Progenitor cell of endocrine pancreas (in vitro differentiated cells): ENCODE data around the gene STIM1. TPM values are rescaled to one million over a fixed set of nuclear protein-coding genes. Genes with fewer than 3 reads are reported as not detected.

Source experiments
- DNase-seq: peaks from one replicate; pipeline ENCODE4 v3.0.0; 2021; ENCODE audit warnings: low spot score; ENCODE audit not compliant: unreplicated experiment
- H3K27ac Mint-ChIP-seq: 2 replicates; pipeline ENCODE4 v1.8.0; 2021; ENCODE audit warnings: mild to moderate bottlenecking, moderate library complexity, mixed read lengths
- H3K27me3 Mint-ChIP-seq: 2 replicates; pipeline ENCODE4 v1.8.0; 2021; ENCODE audit warnings: mixed read lengths
- H3K36me3 Mint-ChIP-seq: 2 replicates; pipeline ENCODE4 v1.8.0; 2022; ENCODE audit warnings: mixed read lengths; ENCODE audit not compliant: insufficient read depth
- H3K4me1 Mint-ChIP-seq: 2 replicates; pipeline ENCODE4 v1.8.0; 2021; ENCODE audit warnings: low read depth, mixed read lengths
- H3K4me3 Mint-ChIP-seq: 2 replicates; pipeline ENCODE4 v1.8.0; 2021; ENCODE audit warnings: low read depth, mild to moderate bottlenecking, moderate library complexity, mixed read lengths
- H3K9me3 Mint-ChIP-seq: 2 replicates; pipeline ENCODE4 v1.8.0; 2021; ENCODE audit warnings: low read depth, mixed read lengths
- CTCF ChIP-seq: fragments of 200-600 bp; sonication (generic); IDR thresholded peaks from one replicate; pipeline ENCODE4 v1.5.0; 2021; ENCODE audit warnings: antibody characterized with exemption, mild to moderate bottlenecking; ENCODE audit not compliant: unreplicated experiment
- total RNA-seq: library from RNA; stranded (reverse); gene quantifications from 2 replicates; pipeline ENCODE4 v1.2.1, GENCODE V29; 2021

The STIM1 gene
- total RNA-seq, 1 donor from 2014 or later, result 27.2 TPM

- H3K27me3 Mint-ChIP-seq, result no peaks in the 10 kb centered on the region
- no peak for DNase-seq
- no peak overlapping the region for H3K27ac Mint-ChIP-seq
- no peaks in the 10 kb centered on the region for H3K9me3 Mint-ChIP-seq
- H3K36me3 Mint-ChIP-seq, result peaks cover 8% of the 10 kb centered on the region
- H3K4me1 Mint-ChIP-seq, result peaks cover 3% of the 10 kb centered on the region
- no peak for TF ChIP-seq CTCF
- H3K4me3 Mint-ChIP-seq, result no peak overlapping the region
Observed at GRCh38 chr11:3831378-3832239, 23.9 kb upstream of the STIM1 start.

- H3K27ac Mint-ChIP-seq, result no peak overlapping the region
- TF ChIP-seq CTCF, result no peak
- DNase-seq, result no peak
- no peak overlapping the region for H3K4me3 Mint-ChIP-seq
- H3K27me3 Mint-ChIP-seq, result no peaks in the 10 kb centered on the region
- peaks cover 3% of the 10 kb centered on the region for H3K4me1 Mint-ChIP-seq
- peaks cover 5% of the 10 kb centered on the region for H3K36me3 Mint-ChIP-seq
- H3K9me3 Mint-ChIP-seq, result no peaks in the 10 kb centered on the region
Observed at GRCh38 chr11:3832816-3833215, 22.6 kb upstream of the STIM1 start.

- DNase-seq, result no peak
- peaks cover 5% of the 10 kb centered on the region for H3K36me3 Mint-ChIP-seq
- no peaks in the 10 kb centered on the region for H3K9me3 Mint-ChIP-seq
- H3K27ac Mint-ChIP-seq, result no peak overlapping the region
- no peaks in the 10 kb centered on the region for H3K27me3 Mint-ChIP-seq
- peaks cover 3% of the 10 kb centered on the region for H3K4me1 Mint-ChIP-seq
- no peak overlapping the region for H3K4me3 Mint-ChIP-seq
- no peak for TF ChIP-seq CTCF
Observed at GRCh38 chr11:3833449-3833848, 22.0 kb upstream of the STIM1 start.

GRCh38 chr11:3834349-3834663, 21.2 kb upstream of the STIM1 start:
- Mint-ChIP-seq H3K9me3 (no peaks in the 10 kb centered on the region), H3K27ac (no peak overlapping the region), H3K4me3 (no peak overlapping the region), H3K27me3 (no peaks in the 10 kb centered on the region), H3K4me1 (peaks cover 5% of the 10 kb centered on the region), H3K36me3 (peaks cover 5% of the 10 kb centered on the region)
- DNase-seq, result no peak
- TF ChIP-seq CTCF, result no peak

- H3K27me3 Mint-ChIP-seq, result no peaks in the 10 kb centered on the region
- peak overlapping the region; percentile 50 for H3K27ac Mint-ChIP-seq
- TF ChIP-seq CTCF, result no peak
Observed at GRCh38 chr11:3834664-3835461, 20.6 kb upstream of the STIM1 start.

More at GRCh38 chr11:3834664-3835461, 20.6 kb upstream of the STIM1 start:
- H3K36me3 Mint-ChIP-seq, result peaks cover 5% of the 10 kb centered on the region
- no peak overlapping the region for H3K4me3 Mint-ChIP-seq
- peaks cover 11% of the 10 kb centered on the region for H3K4me1 Mint-ChIP-seq
- DNase-seq, result no peak
- H3K9me3 Mint-ChIP-seq, result no peaks in the 10 kb centered on the region
